Measurements from ENCODE around the gene PDYN. TPM values are rescaled to one million over a fixed set of nuclear protein-coding genes. Genes with fewer than 3 reads are reported as not detected.

Gene PDYN
- total and polyA plus RNA-seq, 8 donors, result not detected

GRCh38 chr20:1983301-1983700 lies 10.6 kb downstream of the PDYN start:
- no peak for TF ChIP-seq POLR2A (IDR thresholded peaks at IDR 0.05)
- TF ChIP-seq EP300 (IDR thresholded peaks at IDR 0.05), result no peak
- TF ChIP-seq CTCF (IDR thresholded peaks at IDR 0.05), result no peak
- no peak for TF ChIP-seq POLR2AphosphoS5 (IDR thresholded peaks at IDR 0.05)
- Histone ChIP-seq H3K36me3 (no peaks in the 10 kb centered on the region), H3K9me3 (no peaks in the 10 kb centered on the region), H3K4me1 (no peaks in the 10 kb centered on the region), H3K27me3 (peaks cover 0 to 84% (median 0%) of the 10 kb centered on the region in 3 donors), H3K4me3 (no peak overlapping the region), H3K27ac (no peak overlapping the region)
- no peak for DNase-seq
- 47 to 52% (median 48%) methylated on average over 4 of the region's 4 CpGs for WGBS, 5 donors
- intact Hi-C loops (cut with DNase I; ENCODE audit: low total_unique reads), result no loop called here

- TF ChIP-seq CTCF (IDR thresholded peaks at IDR 0.05), result no peak
- TF ChIP-seq EP300 (IDR thresholded peaks at IDR 0.05), result no peak
- TF ChIP-seq POLR2AphosphoS5 (IDR thresholded peaks at IDR 0.05), result no peak
- TF ChIP-seq POLR2A (IDR thresholded peaks at IDR 0.05), result no peak
Observed at GRCh38 chr20:1982686-1983085, 11.2 kb downstream of the PDYN start.

GRCh38 chr20:1979106-1979778 lies 14.6 kb downstream of the PDYN start:
- Histone ChIP-seq H3K9me3 (no peaks in the 10 kb centered on the region), H3K36me3 (no peaks in the 10 kb centered on the region), H3K27me3 (peaks cover 0 to 80% (median 0%) of the 10 kb centered on the region in 3 donors), H3K4me1 (no peaks in the 10 kb centered on the region), H3K27ac (no peak overlapping the region), H3K4me3 (no peak overlapping the region)
- TF ChIP-seq CTCF (IDR thresholded peaks at IDR 0.05) (no peak), POLR2A (IDR thresholded peaks at IDR 0.05) (no peak), EP300 (IDR thresholded peaks at IDR 0.05) (no peak), POLR2AphosphoS5 (IDR thresholded peaks at IDR 0.05) (no peak)
- no peak for DNase-seq
- 49 to 73% (median 65%) methylated on average over 3 of the region's 3 CpGs for WGBS, 5 donors
- intact Hi-C loops (cut with DNase I; ENCODE audit: low total_unique reads), result no loop called here

More at GRCh38 chr20:1982686-1983085, 11.2 kb downstream of the PDYN start:
- Histone ChIP-seq H3K4me1 (no peaks in the 10 kb centered on the region), H3K4me3 (no peak overlapping the region), H3K27ac (no peak overlapping the region), H3K9me3 (no peaks in the 10 kb centered on the region), H3K27me3 (peaks cover 0 to 89% (median 0%) of the 10 kb centered on the region in 3 donors), H3K36me3 (no peaks in the 10 kb centered on the region)
- no peak for DNase-seq
- 75 to 92% (median 87%) methylated on average over 3 to 5 of the region's 5 CpGs for WGBS, 5 donors
- intact Hi-C loops (cut with DNase I; ENCODE audit: low total_unique reads), result no loop called here

GRCh38 chr20:1975291-1975690 lies 18.6 kb downstream of the PDYN start:
- Histone ChIP-seq H3K4me1 (no peaks in the 10 kb centered on the region), H3K27ac (no peak overlapping the region), H3K4me3 (no peak overlapping the region), H3K36me3 (no peaks in the 10 kb centered on the region), H3K27me3 (peaks cover 0 to 66% (median 0%) of the 10 kb centered on the region in 3 donors), H3K9me3 (no peaks in the 10 kb centered on the region)
- no peak for DNase-seq
- intact Hi-C loops (cut with DNase I; ENCODE audit: low total_unique reads), result no loop called here
- WGBS, 5 donors, result 87 to 90% (median 89%) methylated on average over 11 of the region's 11 CpGs
- TF ChIP-seq POLR2AphosphoS5 (IDR thresholded peaks at IDR 0.05) (no peak), CTCF (IDR thresholded peaks at IDR 0.05) (no peak), EP300 (IDR thresholded peaks at IDR 0.05) (no peak), POLR2A (IDR thresholded peaks at IDR 0.05) (no peak)

Data from stomach (tissue), 9 donors.